K562 (cell line): Measurements from ENCODE around the gene ATG7. TPM values are rescaled to one million over a fixed set of nuclear protein-coding genes. Genes with fewer than 3 reads are reported as not detected.

Experiments
- ARID3B ChIP-seq: fragments of 250-450 bp; sonication (Bioruptor Pico); IDR thresholded peaks from 2 replicates; pipeline ENCODE4 v1.4.0; 2020; ENCODE audit warnings: borderline replicate concordance
- ATF3 ChIP-seq, 2 experiments: fragments of 450-650 bp in 1 of 2; sonication (generic) in 1 of 2; formaldehyde crosslinking in 1 of 2; IDR thresholded peaks in 1 of 2; conservative IDR thresholded peaks in 1 of 2; 2 replicates each; pipeline versions ENCODE4 v1.6.1 to v1.8.1; 2016 to 2023; ENCODE audit warnings: mild to moderate bottlenecking in 2 of 2, moderate library complexity in 2 of 2, inconsistent platforms in 1 of 2, missing genetic modification reagents in 1 of 2
- ATF4 ChIP-seq: fragments of 450-650 bp; formaldehyde crosslinking; IDR thresholded peaks from 2 replicates; pipeline ENCODE4 v1.4.0; 2022; ENCODE audit warnings: mild to moderate bottlenecking, moderate library complexity
- CREM ChIP-seq: IDR thresholded peaks from 2 replicates; pipeline ENCODE4 v1.6.1; 2014; ENCODE audit warnings: antibody characterized with exemption, low read depth
- NONO ChIP-seq, 2 experiments: fragments of 200-400 bp in 1 of 2; fragments of 450-650 bp in 1 of 2; formaldehyde crosslinking in 1 of 2; IDR thresholded peaks; 2 replicates each; pipeline ENCODE4 v1.6.1; 2017; ENCODE audit warnings: low read depth in 2 of 2, mild to moderate bottlenecking in 2 of 2, moderate library complexity in 2 of 2, low read length in 1 of 2
- RFX1 ChIP-seq: fragments of 450-650 bp; IDR thresholded peaks from 2 replicates; pipeline ENCODE4 v1.6.1; 2016; ENCODE audit warnings: mild to moderate bottlenecking, moderate library complexity
- RREB1 ChIP-seq: fragments of 250-450 bp; sonication (Bioruptor Pico); IDR thresholded peaks from 2 replicates; pipeline ENCODE4 v1.4.0; 2020
- TCFL5 ChIP-seq: fragments of 250-450 bp; sonication (Bioruptor Pico); conservative IDR thresholded peaks from 2 replicates; pipeline ENCODE4 v1.6.1; 2021; ENCODE audit warnings: mild to moderate bottlenecking, moderate library complexity, matching md5 sums
- ZNF277 ChIP-seq: fragments of 250-450 bp; sonication (Bioruptor Pico); IDR thresholded peaks from 2 replicates; pipeline ENCODE4 v1.8.0; 2022; ENCODE audit warnings: inconsistent platforms, mild to moderate bottlenecking, moderate library complexity, borderline replicate concordance
- polyA plus RNA-seq, 8 experiments: library from polyadenylated mRNA; depleted of rRNA in 4 of 8; stranded (reverse) in 5 of 8; unstranded in 3 of 8; fragments of >200 nt; fragmentation: Nextera tagmentation in 2 of 8; fragmentation: Illumina TruSeq in 1 of 8; extraction: Ambion mirVana in 2 of 8; extraction: Trizol in 1 of 8; gene quantifications; 2 replicates each; pipeline versions ENCODE4 v1.2.1 to v1.2.3, GENCODE V29; 2011 to 2014; ENCODE audit warnings: inconsistent platforms in 1 of 8, missing spikeins in 1 of 8
- total RNA-seq, 7 experiments: library from RNA; depleted of rRNA in 6 of 7; stranded (reverse); fragments of >200 nt in 6 of 7; fragmentation: Illumina TruSeq in 2 of 7; extraction: Trizol in 2 of 7; gene quantifications; 2 replicates each; pipeline versions ENCODE4 v1.2.1 to v1.2.3, GENCODE V29; 2011 to 2021; ENCODE audit warnings: low replicate concordance in 1 of 7

ATG7 gene
- total and polyA plus RNA-seq, 9 of the 15 experiments (the other 6 are each of a cell fraction or from before 2014, with no cell fraction given), result 18.3 to 45.3 (median 33.6) TPM

- no peak for TF ChIP-seq RFX1
- no peak for TF ChIP-seq ZNF277 (CRISPR knock-in tag)
- no peak for TF ChIP-seq TCFL5 (CRISPR knock-in tag)
- TF ChIP-seq ATF3 (IDR thresholded peaks at IDR 0.05), result no peak
- no peak for TF ChIP-seq ATF3 (CRISPR knock-in tag; conservative IDR thresholded peaks at IDR 0.05)
- no peak for TF ChIP-seq ATF4 (CRISPR knock-in tag)
- TF ChIP-seq NONO (IDR thresholded peaks at IDR 0.05; ENCODE audit: low read depth in 2 of 2, low read length in 1 of 2), result no peak
- TF ChIP-seq CREM, result no peak
- TF ChIP-seq ARID3B (CRISPR knock-in tag), result no peak
- TF ChIP-seq RREB1 (CRISPR knock-in tag), result no peak
Observed at GRCh38 chr3:11346416-11346815, 74.2 kb downstream of the ATG7 start (continued).
